NCI-H2107 (cell line): Measurements from ENCODE around the gene TUT4.

ENCODE experiments used
- DNase-seq: peaks from one replicate; lab custom pipeline; 2025; lab: John Stamatoyannopoulos, UW

Gene TUT4

DNA sequence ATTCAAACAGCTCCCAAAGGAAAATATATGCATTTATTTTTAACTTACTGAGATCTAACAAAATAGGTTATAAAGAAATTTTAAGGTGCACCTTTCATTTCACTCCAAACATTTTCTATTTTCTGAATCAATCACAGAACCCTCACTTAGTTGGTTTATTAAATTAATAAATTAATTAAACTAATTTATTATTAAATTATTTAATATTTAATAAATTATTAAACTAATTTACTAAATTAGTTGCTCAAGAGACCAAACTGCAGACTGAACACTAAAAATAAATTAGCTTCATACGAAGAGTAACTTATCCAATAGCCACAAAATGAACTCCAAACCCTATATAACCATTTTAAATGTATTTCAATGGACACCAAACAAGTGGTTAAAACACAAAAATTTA is 80.5 kb downstream of the TUT4 start:
- no peak for DNase-seq

DNA sequence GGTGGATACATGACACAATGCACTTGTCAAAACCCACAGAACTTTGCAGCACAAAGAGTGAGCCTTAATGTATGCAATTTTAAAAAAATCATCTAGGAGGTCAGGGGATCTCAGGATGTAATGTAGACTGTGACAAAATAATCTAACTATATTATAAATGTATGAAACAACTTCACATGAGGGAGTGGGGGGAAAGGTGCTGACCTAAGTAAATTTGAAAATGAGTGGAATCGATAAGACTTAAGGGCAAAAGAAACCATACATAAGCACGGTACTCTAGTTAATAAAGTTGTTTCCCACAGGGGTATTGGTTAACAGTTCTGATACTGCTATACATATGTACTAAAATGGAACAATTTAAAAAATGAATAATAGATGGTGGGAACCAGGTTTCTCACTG is 83.8 kb downstream of the TUT4 start:
- no peak for DNase-seq

DNA sequence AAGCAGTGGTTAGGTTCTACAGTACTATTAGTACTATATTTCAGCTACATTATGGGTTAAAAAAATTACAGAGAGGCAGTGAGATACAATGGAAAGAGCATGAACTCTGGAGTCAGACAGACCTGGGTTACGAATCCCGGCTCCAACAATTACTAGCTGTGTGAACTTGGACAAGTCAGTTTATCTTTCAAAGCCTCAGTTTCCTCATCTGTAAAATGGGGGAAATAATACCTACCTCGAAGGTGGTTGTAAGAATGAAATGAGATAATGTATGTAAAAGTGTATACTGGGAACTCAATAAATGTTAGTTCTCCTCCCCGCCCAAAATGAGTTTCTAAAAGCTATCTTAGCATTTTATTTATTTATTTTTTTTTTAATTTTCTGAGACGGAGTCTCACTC is 89.0 kb downstream of the TUT4 start:
- no peak for DNase-seq

DNA sequence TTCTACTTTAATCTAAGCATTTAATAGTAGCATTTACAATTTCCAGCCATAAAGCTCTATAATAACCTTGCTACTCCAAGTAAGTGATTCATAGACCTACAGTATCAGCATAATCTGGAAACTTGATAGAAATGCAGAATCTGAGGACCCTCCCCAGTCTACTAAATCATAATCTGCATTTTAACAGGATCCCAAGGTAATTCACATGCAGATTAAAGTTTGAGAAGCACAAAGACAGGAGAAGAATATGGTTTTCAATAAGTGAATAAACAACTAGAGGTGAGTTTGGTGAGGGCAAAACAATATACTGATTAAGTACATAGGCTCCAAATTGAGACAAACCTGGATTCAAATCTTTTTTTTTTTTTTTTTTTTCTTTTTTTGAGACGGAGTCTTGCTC is 91.1 kb downstream of the TUT4 start:
- DNase-seq, result no peak

DNA sequence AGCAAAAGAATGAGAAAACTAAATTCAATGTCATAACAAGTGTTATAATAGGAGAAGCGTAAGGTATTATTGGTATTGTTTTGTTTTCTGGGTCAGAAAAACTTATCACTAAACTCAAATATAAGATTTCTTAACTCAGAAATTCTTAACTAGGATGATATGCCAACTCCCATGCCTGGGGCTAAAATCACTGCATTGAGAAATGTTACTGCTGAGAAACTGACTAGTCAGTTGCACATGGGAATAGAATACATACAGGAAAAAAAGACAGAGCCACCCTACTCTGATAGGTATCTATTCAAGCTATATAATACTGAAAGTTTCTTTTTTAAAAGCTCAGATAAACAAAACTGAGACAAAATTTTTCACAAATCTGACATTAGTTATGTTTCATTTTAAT is 92.2 kb downstream of the TUT4 start:
- DNase-seq, result no peak

DNA sequence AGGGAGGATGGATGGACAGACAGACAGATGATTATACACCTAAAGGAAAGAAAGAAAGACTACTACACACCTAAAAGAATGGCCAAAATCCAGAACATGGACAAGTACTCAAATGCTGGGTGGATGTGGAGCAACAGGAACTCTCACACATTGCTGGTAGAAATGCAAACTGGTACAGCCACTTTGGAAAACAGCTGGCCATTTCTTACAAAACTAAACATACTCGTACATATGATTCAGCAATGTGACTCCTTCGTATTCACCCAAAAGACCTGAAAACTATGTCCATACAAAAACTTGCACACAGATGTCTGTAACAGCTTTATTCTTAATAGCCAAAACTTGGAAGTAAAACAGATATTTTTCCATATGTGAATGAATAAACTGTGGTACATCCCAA is 97.2 kb downstream of the TUT4 start:
- DNase-seq, result no peak

DNA sequence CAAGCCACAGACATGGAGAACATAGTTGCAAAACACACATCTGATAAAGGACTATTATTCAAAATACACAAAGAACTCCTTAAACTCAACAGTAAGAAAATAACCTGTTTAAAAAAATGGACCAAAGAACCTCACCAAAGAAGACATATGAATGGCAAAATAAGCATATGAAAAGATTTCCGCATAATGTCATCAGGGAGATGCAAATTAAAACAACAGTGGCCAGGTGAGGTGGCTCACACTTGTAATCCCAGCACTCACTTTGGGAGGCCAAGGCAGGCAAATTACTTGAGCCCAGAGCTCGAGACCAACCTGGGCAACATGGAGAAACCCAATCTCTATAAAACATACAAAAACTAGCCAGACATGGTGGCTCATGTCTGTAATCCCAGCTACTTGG is 98.1 kb downstream of the TUT4 start:
- no peak for DNase-seq

DNA sequence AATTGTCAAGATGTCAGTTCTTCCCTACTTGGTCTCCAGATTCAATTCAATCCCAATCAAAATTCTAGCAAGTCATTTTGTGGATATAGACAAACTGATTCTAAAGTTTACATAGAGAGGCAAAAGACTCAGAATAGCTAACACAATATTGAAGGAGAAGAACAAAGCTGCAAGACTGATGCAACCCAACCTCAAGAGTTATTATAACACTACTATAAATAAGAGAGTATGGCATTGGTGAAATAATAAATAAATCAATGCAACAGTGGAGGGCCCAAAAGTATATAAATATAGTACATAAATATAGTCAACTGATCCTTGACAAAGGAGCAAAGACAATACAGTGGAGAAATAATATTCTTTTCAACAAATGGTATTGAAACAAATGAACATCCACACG is 98.8 kb downstream of the TUT4 start:
- DNase-seq, result no peak

DNA sequence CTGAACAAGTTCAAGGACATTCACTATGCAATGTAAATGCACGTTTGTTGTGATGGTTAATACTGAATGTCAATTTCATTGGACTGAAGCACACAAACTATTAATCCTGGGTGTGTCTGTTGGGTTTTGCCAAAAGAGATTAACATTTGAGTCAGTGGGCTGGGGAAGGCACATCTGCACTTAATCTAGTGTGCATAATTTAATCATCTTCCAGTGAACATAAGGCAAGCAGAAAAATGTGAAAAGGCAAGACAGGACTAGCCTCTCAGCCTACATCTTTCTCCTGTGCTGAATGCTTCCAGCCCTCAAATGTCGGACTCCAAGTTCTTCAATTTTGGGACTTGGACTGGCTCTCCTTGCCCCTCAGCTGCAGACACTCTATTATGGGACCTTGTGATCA is 108.4 kb downstream of the TUT4 start:
- DNase-seq, result no peak

DNA sequence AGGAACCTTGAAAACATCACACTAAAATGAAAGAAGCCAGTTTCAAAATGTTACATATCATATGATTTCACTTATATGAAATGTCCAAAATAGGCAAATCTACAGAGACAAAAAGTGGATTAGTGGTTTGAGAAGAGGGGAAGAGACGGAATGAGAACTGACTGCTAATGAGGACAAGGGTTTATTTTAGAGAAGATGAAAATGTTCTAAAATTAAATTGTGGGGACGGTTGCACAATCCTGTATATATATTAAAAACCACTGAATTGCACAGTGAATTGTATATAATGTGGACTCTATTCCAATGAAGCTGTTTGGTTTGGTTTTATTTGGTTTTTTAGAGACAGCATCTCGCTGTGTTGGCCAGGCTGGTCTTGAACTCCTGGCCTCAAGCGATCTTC is 112.9 kb downstream of the TUT4 start:
- no peak for DNase-seq

DNA sequence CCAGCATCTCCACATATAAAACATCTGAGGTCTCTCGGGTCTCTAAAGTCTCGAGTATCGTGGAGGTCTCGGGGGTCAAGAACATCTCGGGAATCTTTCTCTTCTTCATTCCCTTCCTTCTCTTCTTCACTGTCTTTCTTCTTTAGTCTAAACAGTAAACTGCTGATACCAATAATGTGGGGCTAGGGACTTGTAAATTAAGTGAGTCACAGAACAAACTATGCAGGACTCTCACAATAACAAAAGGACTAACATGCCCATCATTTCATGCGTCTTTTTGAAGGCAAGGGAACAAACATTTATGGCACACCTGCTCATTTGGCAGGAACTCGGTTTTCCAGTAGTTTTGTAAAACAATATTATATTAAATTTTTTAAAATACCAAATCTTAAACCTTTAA is 116.1 kb downstream of the TUT4 start:
- DNase-seq, result no peak

DNA sequence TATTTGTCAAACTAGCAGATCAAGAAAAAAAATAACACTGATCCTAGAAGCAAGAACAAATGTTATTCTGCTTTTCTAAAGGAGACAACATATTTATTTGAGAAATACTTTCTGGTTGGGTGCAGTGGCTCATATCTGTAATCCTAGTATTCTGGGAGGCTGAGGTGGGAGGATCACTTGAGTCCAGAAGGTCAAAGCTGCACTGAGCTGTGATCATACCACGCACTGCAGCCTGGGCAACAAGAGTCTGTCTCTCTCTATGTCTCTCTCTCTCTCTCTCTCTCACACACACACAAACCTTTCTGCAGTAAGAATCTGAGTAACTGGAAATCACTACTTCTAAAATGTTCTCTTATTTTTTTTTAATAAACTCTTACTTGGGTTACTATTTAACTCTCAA is 117.2 kb downstream of the TUT4 start:
- no peak for DNase-seq

DNA sequence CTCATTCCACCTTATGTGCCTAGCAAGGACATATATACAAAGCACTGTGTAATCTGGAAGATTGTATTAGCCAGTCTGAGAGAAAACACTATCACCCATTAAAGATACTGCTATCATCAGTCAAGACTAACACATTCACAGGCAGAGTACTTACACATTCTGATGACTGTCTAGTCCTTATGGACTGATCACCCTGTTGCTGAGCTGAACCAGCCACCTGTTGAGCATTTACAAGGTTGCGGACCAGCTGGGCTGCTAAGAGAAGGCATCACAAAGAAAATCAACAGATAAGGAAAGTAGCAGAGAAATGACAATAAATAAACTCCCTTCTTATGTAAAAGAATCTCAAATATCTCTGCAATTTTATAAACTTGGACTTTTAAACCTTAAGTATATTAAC is 117.7 kb downstream of the TUT4 start:
- no peak for DNase-seq

DNA sequence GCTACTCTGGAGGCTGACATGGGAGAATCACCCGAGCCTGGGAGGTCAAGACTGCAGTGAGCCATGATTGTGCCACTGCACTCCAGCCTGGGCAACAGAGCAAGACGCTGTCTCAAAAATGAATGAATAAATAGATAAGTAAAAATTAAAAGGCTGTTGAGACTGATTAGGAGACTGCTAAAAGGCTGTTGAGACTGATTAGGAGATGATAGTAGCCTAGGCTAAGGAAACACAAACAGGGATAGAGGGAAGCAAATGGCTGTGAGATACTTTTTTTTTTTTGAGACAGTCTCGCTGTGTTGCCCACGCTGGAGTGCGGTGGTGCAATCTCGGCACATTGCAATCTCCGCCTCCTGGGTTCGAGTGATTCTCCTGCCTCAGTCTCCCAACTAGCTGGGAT is 120.1 kb downstream of the TUT4 start:
- DNase-seq, result no peak

DNA sequence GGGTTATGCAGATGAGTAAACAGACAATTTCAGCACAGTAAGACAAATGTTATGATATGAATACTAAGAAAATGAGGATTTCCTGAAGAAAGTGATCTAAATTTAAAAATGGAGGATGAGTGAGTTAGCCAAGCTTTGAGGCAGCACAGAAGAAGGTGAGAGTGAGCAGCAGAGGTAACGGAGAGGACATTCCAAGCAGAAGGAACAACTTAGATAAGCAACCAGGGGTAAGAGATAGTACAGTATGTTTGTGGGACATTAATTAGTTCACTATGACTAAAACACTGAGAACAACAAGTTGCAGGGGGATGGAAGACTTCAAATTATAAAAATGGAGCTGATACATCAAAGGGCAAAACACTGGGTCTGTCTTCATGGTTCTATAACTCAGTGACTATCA is 125.7 kb downstream of the TUT4 start:
- DNase-seq, result no peak

DNA sequence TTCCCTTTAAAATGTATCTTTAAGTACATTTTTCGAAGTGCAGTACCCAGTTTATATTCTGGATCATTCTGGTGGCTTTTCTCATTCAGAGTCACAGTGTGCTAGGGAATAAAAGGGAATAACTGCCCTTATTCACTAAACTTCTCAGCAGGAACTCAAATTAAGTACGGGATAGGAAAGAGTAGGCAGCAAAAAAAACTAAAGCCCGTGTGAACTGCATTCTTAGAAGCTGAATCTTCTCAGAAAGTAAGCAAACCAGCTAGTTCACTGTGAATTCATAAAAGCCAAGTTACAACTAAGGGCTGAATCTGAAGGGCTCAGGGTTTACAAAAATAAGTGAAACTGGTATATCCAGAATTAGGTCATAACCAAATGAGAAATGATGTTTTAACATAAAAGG is 126.5 kb downstream of the TUT4 start:
- DNase-seq, result no peak

DNA sequence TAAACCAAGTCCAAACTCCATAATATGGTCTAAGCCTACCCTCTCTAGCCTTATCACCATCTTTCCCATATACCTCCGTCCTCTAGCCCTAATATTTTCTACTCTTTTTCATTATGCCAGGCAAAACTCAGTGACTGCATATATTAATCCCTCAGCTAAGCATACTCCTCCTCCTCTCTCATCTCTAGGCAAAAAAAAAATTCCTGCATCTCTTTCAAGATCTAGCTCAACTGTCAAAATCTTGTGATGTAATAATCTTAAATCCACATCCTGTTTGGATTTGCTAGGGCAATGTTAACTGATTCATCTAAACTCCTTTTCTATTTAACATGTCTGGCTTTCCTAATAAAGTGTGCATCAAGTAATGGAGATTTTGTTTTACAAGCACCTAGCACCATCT is 128.1 kb downstream of the TUT4 start:
- no peak for DNase-seq

DNA sequence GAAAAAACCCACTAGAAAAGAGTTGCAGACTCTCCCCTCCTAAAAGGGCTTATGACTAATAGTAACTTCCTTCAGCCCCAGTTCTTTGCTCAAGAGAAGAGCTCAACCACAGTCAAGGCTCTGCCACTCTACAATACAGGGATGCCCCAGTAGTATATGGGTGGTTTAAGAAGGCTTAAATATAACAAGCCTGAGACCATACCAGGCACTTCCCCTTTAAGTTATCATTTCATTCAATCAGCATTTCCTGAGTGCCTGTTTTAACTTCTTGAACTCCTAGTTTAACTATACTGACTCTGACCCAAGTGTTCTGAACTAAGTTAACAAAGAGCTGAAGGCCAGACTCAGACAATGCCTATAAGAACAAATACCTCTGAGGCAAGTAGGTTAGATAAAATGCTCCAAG is 128.7 kb downstream of the TUT4 start:
- DNase-seq, result no peak

DNA sequence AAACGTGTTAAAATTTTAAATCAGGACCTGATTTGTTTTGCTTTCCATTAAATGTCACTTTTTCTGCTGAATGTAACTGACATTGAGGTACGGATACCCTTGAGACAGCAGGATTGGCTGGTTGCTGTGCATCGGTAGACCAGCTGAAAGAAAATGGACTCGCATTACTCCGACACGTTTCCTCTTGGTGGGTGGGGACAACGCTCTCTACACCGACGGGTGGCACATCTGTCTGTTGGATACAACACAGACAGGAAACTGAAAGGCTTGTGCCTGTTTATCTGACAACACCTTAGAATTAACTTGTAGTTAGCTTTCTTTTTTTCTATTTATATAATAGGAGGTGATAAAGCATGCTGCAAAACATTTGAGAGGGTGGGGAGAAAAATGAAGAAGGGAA is 129.1 kb downstream of the TUT4 start:
- no peak for DNase-seq

DNA sequence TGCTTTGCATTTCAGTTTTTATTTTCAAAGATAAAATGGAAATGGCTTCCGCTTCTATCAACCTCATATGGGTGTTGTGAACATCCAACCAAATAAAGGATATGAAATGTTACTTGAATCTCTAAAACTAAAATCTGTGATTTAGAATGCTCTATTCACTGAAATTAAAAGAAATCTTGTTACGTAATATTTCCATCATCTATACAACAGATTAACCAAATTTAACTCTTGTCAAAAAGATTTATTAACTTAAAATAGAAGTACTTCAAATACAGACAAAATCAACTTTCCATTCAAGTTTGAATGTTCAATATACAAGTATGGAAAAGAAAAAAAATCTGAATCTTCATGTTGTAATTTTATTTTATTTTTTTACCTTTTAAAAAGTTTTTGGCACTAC is 129.8 kb downstream of the TUT4 start:
- DNase-seq, result no peak

DNA sequence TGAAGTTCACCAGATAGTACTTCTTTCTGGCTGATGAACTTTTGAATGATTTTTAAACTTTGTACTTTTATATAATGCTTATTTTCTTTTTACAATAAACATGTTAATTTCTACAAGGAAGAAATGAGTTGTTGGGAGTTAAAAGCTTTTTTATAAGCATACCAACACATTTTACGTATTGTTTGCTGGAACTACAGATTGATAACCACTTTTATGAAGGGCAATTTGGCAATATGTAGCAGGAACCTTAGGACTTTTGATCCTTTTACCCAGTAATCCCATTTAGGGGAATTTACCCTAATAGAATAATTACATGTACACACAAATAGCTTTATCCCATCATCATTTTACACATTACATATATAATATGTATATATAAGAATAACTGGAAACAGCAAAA is 132.2 kb downstream of the TUT4 start:
- no peak for DNase-seq

DNA sequence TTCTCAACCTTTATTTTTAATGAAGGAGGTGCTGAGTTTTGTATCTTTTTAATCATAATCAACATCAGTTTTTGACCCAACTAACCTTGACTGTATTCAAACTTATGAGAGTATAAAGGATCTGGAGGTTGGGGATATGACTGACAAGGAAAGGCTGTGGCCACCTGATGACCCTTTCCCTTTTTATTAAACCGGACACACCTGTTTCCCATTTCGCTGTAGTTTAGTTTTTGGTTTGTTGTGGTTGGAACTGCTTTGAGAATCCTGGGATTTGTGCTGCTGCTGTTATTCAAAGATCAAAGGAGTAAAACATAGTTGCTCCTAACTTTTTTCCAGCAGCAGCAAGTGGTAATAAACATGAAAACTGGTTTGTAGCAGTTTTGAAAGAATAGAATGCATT is 136.1 kb downstream of the TUT4 start:
- DNase-seq, result no peak

DNA sequence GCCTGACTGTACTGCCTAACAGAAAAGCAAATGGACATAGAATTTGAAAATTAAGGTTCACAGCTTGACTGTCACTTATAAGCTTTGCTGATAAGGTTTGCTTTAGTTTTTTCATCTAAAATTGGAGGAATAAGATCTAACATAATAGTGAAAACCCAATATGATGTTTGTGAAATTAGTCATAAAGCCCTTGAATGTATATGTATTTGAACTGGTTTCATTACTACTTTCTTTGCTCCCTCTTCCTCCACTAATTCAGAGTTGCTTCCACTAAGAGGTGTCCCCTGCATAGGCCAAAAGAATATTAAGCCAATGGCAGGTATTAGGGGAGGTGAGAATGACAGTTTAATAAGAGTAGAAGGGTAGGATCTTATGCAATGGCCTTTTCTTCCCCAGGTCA is 137.9 kb downstream of the TUT4 start:
- DNase-seq, result no peak

DNA sequence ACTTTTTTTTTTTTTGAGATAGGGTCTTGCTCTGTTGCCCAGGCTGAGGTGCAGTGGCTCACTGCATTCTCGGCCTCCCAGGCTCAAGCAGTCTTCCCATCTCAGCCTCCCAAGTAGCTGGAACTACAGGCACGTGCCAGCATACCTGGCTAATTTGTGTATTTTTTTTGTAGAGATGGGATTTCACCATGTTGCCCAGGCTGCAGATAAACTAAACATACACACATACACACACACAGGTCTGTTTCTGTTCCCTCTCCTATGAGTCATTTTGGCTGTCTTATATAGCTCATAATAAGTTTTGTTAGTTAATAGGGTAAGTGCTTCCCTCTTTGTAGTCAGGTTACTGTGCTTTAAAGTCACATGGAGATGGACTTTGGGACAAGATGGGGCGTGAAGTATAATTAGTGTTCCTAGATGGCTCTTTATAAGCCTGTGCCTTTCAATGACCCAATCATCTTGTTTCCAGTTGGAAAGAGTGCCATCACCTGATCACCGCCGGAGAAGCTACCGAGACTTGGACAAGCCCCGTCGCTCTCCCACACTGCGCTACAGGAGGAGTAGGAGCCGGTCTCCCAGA is 139.4 kb downstream of the TUT4 start:
- no peak for DNase-seq

DNA sequence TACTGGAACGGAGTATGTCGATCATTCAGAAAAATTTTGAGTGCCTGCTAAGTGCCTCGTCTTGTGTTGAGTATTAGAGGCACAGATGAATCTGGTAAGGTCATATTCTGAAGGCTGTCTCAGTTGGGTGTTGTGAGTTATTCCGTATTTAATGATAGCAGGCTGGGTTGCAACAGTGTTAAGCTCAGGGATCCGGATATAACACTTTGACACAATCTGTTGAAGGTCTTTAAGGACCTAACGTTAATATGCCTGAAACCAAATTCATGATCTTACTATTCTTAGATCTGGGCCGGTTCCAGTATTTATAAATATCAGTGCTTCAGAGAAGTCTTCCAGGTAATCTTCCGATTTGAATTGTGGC is 147.9 kb downstream of the TUT4 start:
- no peak for DNase-seq
